ENCODE results near the gene ACLY.
"Not testable (repeated sequence)": the region's sequence is repeated elsewhere in the genome, so short reads cannot be mapped to it uniquely, and the experiment has no call there.

Gene ACLY

GRCh38 chr17:41885733-41886132 is 33.0 kb downstream of the ACLY start:
- no peak for TF ChIP-seq CTCF (IDR thresholded peaks at IDR 0.05; ENCODE audit: low read depth, low read length)
- H3K4me3 ChIP-seq (ENCODE audit: low read depth, low read length) = no peak overlapping the region

- H3K4me3 ChIP-seq (ENCODE audit: low read depth, low read length) = no peak overlapping the region
- no peak for TF ChIP-seq CTCF (IDR thresholded peaks at IDR 0.05; ENCODE audit: low read depth, low read length)
Measured at GRCh38 chr17:41882756-41883155, 36.0 kb downstream of the ACLY start.

GRCh38 chr17:41880130-41880529 is 38.6 kb downstream of the ACLY start:
- TF ChIP-seq CTCF (IDR thresholded peaks at IDR 0.05; ENCODE audit: low read depth, low read length) = no peak

GRCh38 chr17:41874293-41874670 is 44.5 kb downstream of the ACLY start:
- not testable (repeated sequence) for H3K4me3 ChIP-seq (ENCODE audit: low read depth, low read length)

More at GRCh38 chr17:41880130-41880529, 38.6 kb downstream of the ACLY start:
- no peak overlapping the region for H3K4me3 ChIP-seq (ENCODE audit: low read depth, low read length)

- H3K4me3 ChIP-seq (ENCODE audit: low read depth, low read length) = no peak overlapping the region
- no peak for TF ChIP-seq CTCF (IDR thresholded peaks at IDR 0.05; ENCODE audit: low read depth, low read length)
Measured at GRCh38 chr17:41873559-41874292, 45.0 kb downstream of the ACLY start.

GRCh38 chr17:41871789-41872188 is 47.0 kb downstream of the ACLY start:
- no peak overlapping the region for H3K4me3 ChIP-seq (ENCODE audit: low read depth, low read length)
- TF ChIP-seq CTCF (IDR thresholded peaks at IDR 0.05; ENCODE audit: low read depth, low read length) = no peak

GRCh38 chr17:41870627-41871026 is 48.1 kb downstream of the ACLY start:
- H3K4me3 ChIP-seq (ENCODE audit: low read depth, low read length) = no peak overlapping the region
- no peak for TF ChIP-seq CTCF (IDR thresholded peaks at IDR 0.05; ENCODE audit: low read depth, low read length)

- H3K4me3 ChIP-seq (ENCODE audit: low read depth, low read length) = no peak overlapping the region
- no peak for TF ChIP-seq CTCF (IDR thresholded peaks at IDR 0.05; ENCODE audit: low read depth, low read length)
Measured at GRCh38 chr17:41870097-41870496, 48.7 kb downstream of the ACLY start.
